GM03348 (cell line): ENCODE results near the gene TDRD10.

ENCODE experiments used
- DNase-seq: peaks from one replicate; pipeline ENCODE4 v3.0.0; 2012; ENCODE audit warnings: low spot score

Gene TDRD10

GRCh38 chr1:154502066-154502743 is at the start of gene TDRD10, which contains the start of gene SHE:
TDRD10 (plus strand) TSS chr1:154502219; CDS start chr1:154506904, 4,685 bp downstream.
SHE (minus strand) TSS chr1:154502412; CDS start chr1:154502026, 386 bp downstream.
- DNase-seq = peak; percentile 8

- DNase-seq = peak; percentile 44
Measured at GRCh38 chr1:154453161-154453560, 48.9 kb upstream of the TDRD10 start.

GRCh38 chr1:154453574-154454352 is 48.3 kb upstream of the TDRD10 start:
- peak; percentile 79 for DNase-seq

- no peak for DNase-seq
Measured at GRCh38 chr1:154454386-154455120, 47.5 kb upstream of the TDRD10 start.

GRCh38 chr1:154456631-154457030 is 45.4 kb upstream of the TDRD10 start:
- no peak for DNase-seq

GRCh38 chr1:154459080-154459479 is 42.9 kb upstream of the TDRD10 start:
- DNase-seq = no peak

- no peak for DNase-seq
Measured at GRCh38 chr1:154460695-154461260, 41.2 kb upstream of the TDRD10 start.

- DNase-seq = peak; percentile 16
Measured at GRCh38 chr1:154463512-154463990, 38.5 kb upstream of the TDRD10 start.

GRCh38 chr1:154465621-154466195 is 36.3 kb upstream of the TDRD10 start:
- DNase-seq = no peak

- DNase-seq = no peak
Measured at GRCh38 chr1:154466206-154466605, 35.8 kb upstream of the TDRD10 start.

- DNase-seq = peak; percentile 35
Measured at GRCh38 chr1:154466921-154467417, 35.0 kb upstream of the TDRD10 start.

- no peak for DNase-seq
Measured at GRCh38 chr1:154467434-154468102, 34.5 kb upstream of the TDRD10 start.

- DNase-seq = no peak
Measured at GRCh38 chr1:154468535-154469250, 33.3 kb upstream of the TDRD10 start.

GRCh38 chr1:154469844-154470560 is 32.0 kb upstream of the TDRD10 start:
- DNase-seq = no peak

- no peak for DNase-seq
Measured at GRCh38 chr1:154471304-154471703, 30.7 kb upstream of the TDRD10 start.

GRCh38 chr1:154474802-154475201 is 27.2 kb upstream of the TDRD10 start:
- DNase-seq = peak; percentile 63

- DNase-seq = no peak
Measured at GRCh38 chr1:154476791-154477190, 25.2 kb upstream of the TDRD10 start.

GRCh38 chr1:154478013-154478412 is 24.0 kb upstream of the TDRD10 start:
- DNase-seq = no peak

GRCh38 chr1:154478639-154479038 is 23.4 kb upstream of the TDRD10 start:
- DNase-seq = no peak
